Activated CD8-positive, alpha-beta memory T cell treated with anti-CD3 and anti-CD28 coated beads for 24 hours (primary cell): Measurements from ENCODE around the gene CCDC83.
"Not testable (repeated sequence)": the region's sequence is repeated elsewhere in the genome, so short reads cannot be mapped to it uniquely, and the experiment has no call there.

Experiments
- DNase-seq: peaks from one replicate; pipeline ENCODE4 v3.0.0-alpha.2; 2020

Gene CCDC83

GRCh38 chr11:85946221-85946620 lies 91.0 kb downstream of the CCDC83 start:
- DNase-seq: no peak

GRCh38 chr11:85947431-85948272 lies 92.5 kb downstream of the CCDC83 start:
- DNase-seq: no peak

GRCh38 chr11:85948884-85949283 lies 93.7 kb downstream of the CCDC83 start:
- no peak for DNase-seq

- DNase-seq: no peak
These were observed 94.6 kb downstream of the CCDC83 start for GRCh38 chr11:85949798-85950197.

GRCh38 chr11:85950317-85951048 lies 95.3 kb downstream of the CCDC83 start:
- no peak for DNase-seq

GRCh38 chr11:85951049-85951405 lies 95.8 kb downstream of the CCDC83 start:
- no peak for DNase-seq

GRCh38 chr11:85951428-85952107 lies 96.4 kb downstream of the CCDC83 start:
- no peak for DNase-seq

GRCh38 chr11:85952108-85952485 lies 96.9 kb downstream of the CCDC83 start:
- DNase-seq: not testable (repeated sequence)

- no peak for DNase-seq
These were observed 98.4 kb downstream of the CCDC83 start for GRCh38 chr11:85953491-85954143.

- DNase-seq: no peak
These were observed 100.3 kb downstream of the CCDC83 start for GRCh38 chr11:85955531-85955930.

- DNase-seq: no peak
These were observed 105.5 kb downstream of the CCDC83 start for GRCh38 chr11:85960678-85961077.

- no peak for DNase-seq
These were observed 105.9 kb downstream of the CCDC83 start for GRCh38 chr11:85961130-85961529.

- DNase-seq: no peak
These were observed 106.8 kb downstream of the CCDC83 start for GRCh38 chr11:85961930-85962363.

- DNase-seq: no peak
These were observed 110.0 kb downstream of the CCDC83 start for GRCh38 chr11:85965202-85965601.

GRCh38 chr11:85967457-85967856 lies 112.3 kb downstream of the CCDC83 start:
- DNase-seq: no peak
